ENCODE measurements around the gene SLC39A7. TPM values are rescaled to one million over a fixed set of nuclear protein-coding genes. Genes with fewer than 3 reads are reported as not detected.
A peak's percentile ranks its signal among the peaks of the same experiment; 100 is the strongest.

Gene SLC39A7
- total and polyA plus RNA-seq, 2 of the 13 experiments (the other 11 are each of a cell fraction or from before 2014, with no cell fraction given): 142 to 229 TPM

DNA sequence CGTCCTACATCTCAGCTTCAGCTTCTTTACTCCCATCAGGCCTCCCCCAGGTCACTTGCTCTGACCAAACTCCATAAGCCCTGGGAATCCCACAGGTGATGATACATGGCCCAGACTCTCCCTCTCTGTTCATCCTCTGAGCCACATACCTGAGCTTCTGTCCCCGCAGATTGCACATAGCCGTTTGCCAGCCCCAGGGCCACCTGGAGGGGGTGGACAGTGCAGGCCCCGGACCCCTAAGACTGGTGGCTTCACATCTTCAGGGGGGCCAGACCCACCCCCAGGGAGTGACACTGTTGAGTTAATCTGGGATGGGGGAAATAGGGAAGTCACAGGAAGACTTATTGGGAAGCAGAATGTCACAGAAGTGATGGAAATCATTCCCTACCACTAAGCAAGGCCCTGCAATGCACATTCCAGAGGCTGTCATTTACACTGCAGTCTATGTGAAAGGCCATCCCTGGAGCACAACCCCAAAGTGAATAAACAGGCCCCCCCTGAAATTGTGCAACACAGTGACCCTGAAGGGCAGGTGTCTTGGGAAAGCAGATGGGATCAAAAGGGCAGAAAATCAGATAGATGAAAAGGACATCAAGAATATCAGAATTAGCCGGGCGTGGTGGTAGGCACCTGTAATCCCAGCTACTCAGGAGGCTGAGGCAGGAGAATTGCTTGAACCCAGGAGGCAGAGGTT, 2.4 kb upstream of the SLC39A7 start (continued):
- TF ChIP-seq RAD21 (CRISPR knock-in tag; IDR thresholded peaks at IDR 0.05): no peak
- TF ChIP-seq ELF3 (CRISPR knock-in tag; IDR thresholded peaks at IDR 0.05): peak; percentile 86
- TF ChIP-seq BORCS8-MEF2B (CRISPR knock-in tag; IDR thresholded peaks at IDR 0.05): peak; percentile 43; the same call in 1 of the 2 replicates
- TF ChIP-seq RCOR2 (CRISPR knock-in tag; IDR thresholded peaks at IDR 0.05): peak; percentile 89
- TF ChIP-seq SMYD3 (CRISPR knock-in tag; IDR thresholded peaks at IDR 0.05): peak; percentile 63; the same call in 1 of the 2 replicates
- TF ChIP-seq, protein P1, sequence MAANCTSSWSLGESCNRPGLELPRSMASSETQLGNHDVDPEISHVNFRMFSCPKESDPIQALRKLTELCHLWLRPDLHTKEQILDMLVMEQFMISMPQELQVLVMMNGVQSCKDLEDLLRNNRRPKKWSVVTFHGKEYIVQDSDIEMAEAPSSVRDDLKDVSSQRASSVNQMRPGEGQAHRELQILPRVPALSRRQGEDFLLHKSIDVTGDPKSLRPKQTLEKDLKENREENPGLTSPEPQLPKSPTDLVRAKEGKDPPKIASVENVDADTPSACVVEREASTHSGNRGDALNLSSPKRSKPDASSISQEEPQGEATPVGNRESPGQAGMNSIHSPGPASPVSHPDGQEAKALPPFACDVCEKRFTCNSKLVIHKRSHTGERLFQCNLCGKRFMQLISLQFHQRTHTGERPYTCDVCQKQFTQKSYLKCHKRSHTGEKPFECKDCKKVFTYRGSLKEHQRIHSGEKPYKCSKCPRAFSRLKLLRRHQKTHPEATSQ (CRISPR knock-in tag; IDR thresholded peaks at IDR 0.05; ENCODE audit: borderline replicate concordance): no peak
- TF ChIP-seq GFI1 (CRISPR knock-in tag; IDR thresholded peaks at IDR 0.05; ENCODE audit: borderline replicate concordance): peak; percentile 98
- TF ChIP-seq ZNF331 (CRISPR knock-in tag; IDR thresholded peaks at IDR 0.05): peak; percentile 87
- TF ChIP-seq, protein P2, sequence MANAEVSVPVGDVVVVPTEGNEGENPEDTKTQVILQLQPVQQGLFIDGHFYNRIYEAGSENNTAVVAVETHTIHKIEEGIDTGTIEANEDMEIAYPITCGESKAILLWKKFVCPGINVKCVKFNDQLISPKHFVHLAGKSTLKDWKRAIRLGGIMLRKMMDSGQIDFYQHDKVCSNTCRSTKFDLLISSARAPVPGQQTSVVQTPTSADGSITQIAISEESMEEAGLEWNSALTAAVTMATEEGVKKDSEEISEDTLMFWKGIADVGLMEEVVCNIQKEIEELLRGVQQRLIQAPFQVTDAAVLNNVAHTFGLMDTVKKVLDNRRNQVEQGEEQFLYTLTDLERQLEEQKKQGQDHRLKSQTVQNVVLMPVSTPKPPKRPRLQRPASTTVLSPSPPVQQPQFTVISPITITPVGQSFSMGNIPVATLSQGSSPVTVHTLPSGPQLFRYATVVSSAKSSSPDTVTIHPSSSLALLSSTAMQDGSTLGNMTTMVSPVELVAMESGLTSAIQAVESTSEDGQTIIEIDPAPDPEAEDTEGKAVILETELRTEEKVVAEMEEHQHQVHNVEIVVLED (CRISPR knock-in tag; IDR thresholded peaks at IDR 0.05; ENCODE audit: borderline replicate concordance): peak; percentile 43; the same call in 1 of the 2 replicates
- no peak for TF ChIP-seq PTBP1 (IDR thresholded peaks at IDR 0.05; ENCODE audit: low read depth, low read length, poor library complexity, severe bottlenecking)
- peak; percentile 80; the same call in 1 of the 2 replicates for TF ChIP-seq ZNF556 (CRISPR knock-in tag; IDR thresholded peaks at IDR 0.05; ENCODE audit: borderline replicate concordance)
- peak; percentile 82; the same call in 1 of the 2 replicates for TF ChIP-seq ZNF335 (CRISPR knock-in tag; IDR thresholded peaks at IDR 0.05)
- TF ChIP-seq, protein P3, sequence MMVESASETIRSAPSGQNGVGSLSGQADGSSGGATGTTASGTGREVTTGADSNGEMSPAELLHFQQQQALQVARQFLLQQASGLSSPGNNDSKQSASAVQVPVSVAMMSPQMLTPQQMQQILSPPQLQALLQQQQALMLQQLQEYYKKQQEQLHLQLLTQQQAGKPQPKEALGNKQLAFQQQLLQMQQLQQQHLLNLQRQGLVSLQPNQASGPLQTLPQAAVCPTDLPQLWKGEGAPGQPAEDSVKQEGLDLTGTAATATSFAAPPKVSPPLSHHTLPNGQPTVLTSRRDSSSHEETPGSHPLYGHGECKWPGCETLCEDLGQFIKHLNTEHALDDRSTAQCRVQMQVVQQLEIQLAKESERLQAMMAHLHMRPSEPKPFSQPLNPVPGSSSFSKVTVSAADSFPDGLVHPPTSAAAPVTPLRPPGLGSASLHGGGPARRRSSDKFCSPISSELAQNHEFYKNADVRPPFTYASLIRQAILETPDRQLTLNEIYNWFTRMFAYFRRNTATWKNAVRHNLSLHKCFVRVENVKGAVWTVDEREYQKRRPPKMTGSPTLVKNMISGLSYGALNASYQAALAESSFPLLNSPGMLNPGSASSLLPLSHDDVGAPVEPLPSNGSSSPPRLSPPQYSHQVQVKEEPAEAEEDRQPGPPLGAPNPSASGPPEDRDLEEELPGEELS (CRISPR knock-in tag; IDR thresholded peaks at IDR 0.05): peak; percentile 98
- TF ChIP-seq MAZ (IDR thresholded peaks at IDR 0.05; ENCODE audit: borderline replicate concordance, low read depth, low read length): peak; percentile 93
- peak; percentile 91 for TF ChIP-seq MAZ (CRISPR knock-in tag; IDR thresholded peaks at IDR 0.05; ENCODE audit: low read depth)
- TF ChIP-seq ZNF83 (CRISPR knock-in tag; IDR thresholded peaks at IDR 0.05; ENCODE audit: borderline replicate concordance): no peak
- TF ChIP-seq FOXK2 (IDR thresholded peaks at IDR 0.05): peak; percentile 64; the same call in 1 of the 2 replicates
- TF ChIP-seq, protein P4, sequence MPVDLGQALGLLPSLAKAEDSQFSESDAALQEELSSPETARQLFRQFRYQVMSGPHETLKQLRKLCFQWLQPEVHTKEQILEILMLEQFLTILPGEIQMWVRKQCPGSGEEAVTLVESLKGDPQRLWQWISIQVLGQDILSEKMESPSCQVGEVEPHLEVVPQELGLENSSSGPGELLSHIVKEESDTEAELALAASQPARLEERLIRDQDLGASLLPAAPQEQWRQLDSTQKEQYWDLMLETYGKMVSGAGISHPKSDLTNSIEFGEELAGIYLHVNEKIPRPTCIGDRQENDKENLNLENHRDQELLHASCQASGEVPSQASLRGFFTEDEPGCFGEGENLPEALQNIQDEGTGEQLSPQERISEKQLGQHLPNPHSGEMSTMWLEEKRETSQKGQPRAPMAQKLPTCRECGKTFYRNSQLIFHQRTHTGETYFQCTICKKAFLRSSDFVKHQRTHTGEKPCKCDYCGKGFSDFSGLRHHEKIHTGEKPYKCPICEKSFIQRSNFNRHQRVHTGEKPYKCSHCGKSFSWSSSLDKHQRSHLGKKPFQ (CRISPR knock-in tag; IDR thresholded peaks at IDR 0.05; ENCODE audit: insufficient replicate concordance): peak; percentile 34
- TF ChIP-seq ZNF607 (CRISPR knock-in tag; IDR thresholded peaks at IDR 0.05; ENCODE audit: borderline replicate concordance): 0 out of 2 replicates have a peak, but pooled peaks have one; percentile 51
- TF ChIP-seq, protein P5, sequence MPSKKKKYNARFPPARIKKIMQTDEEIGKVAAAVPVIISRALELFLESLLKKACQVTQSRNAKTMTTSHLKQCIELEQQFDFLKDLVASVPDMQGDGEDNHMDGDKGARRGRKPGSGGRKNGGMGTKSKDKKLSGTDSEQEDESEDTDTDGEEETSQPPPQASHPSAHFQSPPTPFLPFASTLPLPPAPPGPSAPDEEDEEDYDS (CRISPR knock-in tag; IDR thresholded peaks at IDR 0.05): peak; percentile 35; the same call in 1 of the 2 replicates
